ENCODE data around the gene SORCS1.

SORCS1 gene

DNA sequence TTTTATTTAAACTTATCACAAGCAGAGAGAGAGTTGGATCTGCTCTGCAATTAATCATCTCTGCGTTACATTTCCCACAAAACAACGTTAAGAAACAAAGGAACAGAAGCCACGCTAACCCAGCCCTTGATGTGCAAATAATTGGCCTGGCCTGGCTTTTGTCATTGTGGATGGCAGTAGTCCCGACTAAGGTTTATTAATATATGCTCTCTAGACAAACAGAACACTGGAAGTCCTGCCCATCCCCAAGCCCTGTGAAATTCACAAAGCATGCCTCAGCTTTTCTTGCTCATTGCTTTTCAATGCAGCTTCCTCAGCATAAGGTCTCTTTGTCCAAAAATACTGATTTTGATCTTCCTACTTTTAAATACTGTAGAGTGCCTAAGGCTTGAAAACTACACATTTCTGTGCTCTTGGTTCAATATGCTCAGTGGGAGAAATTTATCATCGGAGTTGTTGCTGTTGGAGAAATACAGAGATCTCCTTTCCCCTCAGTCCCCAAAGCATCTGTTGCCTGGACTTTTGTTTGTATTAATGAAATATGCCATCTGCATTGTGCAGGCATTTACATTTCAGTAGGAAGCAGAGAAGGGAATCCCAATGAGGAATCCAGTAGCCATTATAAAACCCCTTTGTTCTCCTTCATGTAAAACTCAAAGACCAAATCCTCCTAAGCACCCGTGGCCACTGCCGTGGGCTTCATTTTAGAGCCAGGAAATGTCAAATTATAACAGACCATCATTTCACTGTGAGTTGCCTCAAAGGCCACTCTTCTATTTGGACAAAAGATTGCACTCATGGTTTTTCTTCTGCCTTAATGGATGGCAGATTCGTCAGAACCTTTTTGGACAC lies 61.1 kb downstream of the SORCS1 start:
- no peak for DNase-seq

DNA sequence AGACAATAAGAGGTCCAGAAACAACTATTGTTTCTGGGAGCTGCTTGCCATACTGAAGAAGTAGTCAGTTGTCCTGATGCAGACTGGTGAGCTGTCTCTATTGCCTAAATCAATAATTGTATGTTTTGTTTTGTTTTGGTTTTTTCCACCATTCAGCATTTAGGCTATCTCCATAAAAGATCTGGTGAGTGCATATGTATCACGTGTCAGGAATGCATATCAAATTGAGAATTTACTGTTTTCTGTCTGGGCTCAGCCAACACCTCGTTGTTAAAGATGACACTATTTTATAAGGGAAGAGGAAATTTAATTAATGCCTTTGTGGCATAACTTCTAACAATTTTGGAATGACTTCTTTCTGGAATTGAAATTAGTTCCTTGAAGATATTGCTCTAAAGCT lies 66.2 kb downstream of the SORCS1 start:
- no peak for DNase-seq

DNA sequence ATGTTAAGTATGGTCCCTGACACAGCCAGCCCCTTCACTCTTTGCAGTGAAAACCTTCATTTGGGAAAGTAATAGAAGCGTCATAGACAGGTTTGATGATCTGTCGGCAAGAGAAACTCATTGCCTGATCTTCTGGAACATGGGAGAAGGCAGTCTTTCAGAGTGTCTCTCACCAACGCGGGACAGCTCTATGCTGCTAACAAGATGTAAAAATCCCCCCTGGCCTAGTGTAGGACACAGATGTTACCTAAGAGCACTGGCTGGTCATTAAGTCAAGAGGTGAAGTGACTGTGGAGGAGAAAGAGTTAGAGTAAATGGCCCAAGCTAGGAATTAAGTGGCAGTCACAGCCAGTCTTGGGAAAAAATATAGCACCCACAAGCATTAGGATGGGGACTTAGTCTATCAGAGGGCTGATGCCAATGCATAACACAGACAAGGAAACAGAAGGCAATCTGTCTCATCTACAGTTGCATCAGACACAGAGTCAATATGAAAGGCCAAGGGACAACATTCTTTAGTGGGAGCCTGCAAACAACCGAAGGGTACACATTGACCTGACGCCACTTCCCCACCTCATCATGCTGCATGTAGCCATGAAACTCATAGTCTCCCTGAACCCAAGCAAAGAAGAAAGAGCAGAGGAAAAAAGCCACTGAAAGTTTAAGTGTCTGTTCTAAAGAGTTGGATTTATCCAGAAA lies 69.5 kb downstream of the SORCS1 start:
- no peak for DNase-seq

DNA sequence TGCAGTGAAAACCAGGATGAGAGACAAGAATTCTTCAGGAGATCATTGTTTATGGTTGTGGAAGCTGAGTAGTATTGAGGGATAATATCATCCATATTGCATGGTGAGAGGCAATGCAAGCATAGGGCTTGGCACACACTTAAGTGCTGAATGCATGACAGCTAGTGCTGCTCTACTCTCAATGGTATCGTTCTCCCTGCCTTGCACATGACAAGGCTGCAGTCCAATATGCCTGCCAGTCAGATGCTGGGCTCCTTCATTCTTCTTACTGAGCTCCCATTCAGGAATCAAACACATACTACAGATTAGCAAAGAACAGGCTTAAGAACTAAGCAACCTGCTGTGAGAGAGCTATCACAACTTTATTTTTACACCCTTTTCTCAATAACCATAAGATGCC lies 72.2 kb downstream of the SORCS1 start:
- no peak for DNase-seq

DNA sequence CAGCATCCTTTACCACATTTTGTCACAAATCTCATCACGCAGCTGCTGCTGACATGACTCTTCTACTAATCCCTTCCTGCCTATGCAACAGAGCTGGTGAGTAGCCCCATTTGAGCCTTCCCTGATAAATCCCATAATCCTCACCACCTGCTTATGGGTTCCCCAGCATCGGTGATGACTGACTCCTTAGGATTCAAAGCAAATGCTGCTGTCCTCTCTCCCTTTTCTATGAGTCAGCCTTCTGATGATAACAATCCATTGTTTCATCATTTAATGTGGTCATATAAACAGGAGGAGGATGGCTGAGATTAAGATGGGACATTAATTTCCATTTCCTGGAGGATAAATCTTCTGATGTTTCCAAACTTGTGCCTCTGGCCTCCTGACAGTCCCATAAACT lies 73.4 kb downstream of the SORCS1 start:
- DNase-seq = no peak

DNA sequence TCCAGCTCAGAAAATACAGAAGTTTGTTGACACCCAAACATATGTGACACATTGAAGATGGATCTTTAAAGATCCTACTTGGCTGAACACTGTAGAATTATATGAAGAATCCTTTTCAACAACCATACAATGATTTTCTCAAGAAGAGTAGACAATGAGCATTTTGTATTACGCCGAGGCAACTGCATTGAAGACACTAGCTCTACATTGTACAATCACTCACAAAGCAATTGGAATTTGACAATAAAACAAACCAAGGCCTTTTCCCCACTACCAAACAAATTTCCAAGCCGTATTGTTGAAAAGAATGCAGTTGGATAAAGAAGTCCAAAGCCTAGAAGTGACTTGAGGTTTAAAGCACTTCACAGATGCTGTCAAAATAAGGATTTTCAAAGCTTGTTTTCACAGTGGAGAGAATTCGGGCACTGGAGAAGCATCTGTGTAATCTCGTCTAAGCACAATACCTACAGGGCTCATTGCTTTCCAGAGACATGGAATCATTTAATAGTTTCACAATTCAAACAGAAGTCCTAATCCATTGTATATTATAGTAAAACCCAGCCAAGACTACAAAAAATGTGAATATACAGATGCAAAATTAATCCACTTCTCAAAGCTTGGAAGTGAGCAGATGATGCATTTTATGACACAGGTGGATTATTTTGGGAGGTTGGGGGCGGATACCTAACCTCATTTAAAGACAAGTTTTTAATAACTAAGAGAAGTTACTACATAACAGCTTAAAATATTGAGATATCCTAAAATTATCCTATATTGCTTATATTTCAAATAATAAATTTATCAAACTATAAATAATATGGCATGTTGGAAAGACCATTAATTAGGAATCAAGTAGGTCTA lies 78.6 kb downstream of the SORCS1 start:
- no peak for DNase-seq

DNA sequence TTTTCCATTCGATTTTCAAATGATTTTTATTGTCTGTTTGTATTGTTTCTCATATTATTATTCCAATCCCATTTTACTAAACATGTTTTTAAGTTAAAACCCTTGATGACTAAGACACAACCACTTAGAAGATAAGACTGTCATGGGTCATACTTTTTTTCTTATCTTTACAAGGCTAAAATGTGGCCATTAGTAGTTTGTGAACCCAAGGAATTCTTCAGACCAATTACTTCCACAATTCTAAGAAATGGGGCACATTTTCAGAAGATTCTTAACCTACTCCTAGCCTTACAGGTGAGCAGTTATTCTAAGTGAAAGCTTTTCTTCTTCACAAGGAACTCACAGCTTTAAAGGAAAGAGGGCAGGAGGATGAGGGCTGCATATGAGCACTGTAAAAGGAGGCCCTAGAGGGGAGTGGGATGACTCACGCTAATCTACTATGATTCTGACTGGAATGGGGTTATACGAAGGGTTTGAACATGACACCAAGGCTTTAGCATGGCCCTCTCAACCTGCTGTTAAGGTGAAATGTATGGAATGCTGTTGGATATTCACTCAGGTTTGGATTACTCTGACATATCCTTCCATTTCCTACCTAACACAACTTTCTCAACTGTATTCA lies 81.0 kb downstream of the SORCS1 start:
- DNase-seq = no peak

DNA sequence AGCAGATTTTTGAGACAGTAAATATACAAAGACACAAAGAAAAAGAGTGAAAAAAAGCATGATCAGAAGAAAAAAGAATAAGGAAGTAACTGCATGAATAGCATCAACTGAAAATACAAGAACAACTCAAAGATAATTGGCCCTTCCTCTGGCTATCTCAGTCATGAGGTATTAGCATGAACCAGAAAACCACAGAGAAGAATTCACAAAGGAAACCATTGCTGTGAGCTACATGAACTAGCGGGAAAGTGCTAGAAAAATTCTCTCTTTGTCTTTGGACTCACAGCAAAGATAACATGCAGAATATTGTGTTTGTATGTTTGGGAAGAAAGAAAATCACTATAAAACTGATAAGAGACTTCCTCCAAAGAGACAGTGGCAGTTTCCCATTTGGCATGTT lies 82.9 kb downstream of the SORCS1 start:
- DNase-seq = no peak

DNA sequence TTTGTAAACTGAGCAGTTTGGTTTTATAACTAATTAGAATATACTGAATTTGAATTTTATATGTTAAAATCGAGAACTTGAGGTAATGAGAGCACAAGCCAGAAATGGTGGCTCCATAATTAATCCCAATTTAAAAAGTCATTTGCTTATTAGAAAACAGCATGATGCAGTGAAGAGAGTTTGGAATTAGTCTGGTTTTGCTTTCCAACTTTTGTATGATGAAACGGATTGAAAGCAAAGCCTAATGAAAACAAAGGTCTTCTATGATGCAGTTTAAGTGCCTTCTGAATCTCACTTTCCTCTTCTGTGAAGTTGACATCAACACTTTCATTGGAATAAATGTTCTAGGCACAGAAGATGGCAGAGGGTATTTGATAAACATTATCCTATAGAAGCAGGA lies 89.4 kb downstream of the SORCS1 start:
- no peak for DNase-seq

DNA sequence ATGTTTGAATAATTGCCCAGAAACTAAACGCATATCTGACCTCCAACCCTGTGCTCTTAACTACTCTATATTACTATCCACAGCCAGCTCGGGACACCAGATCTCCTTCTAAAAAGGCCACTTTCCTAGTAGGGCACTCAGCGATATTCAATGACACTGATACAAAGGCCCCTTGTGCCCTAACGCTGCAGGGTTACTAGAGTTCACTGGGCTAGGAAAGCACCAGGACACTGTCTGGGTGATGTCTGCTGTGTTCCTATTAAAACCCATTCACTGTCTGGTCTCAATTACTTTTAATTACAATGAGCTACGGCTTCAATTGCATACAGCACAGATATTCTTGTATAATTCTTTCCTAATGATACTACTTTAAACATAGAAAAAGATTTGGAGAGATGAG lies 91.7 kb downstream of the SORCS1 start:
- no peak for DNase-seq

DNA sequence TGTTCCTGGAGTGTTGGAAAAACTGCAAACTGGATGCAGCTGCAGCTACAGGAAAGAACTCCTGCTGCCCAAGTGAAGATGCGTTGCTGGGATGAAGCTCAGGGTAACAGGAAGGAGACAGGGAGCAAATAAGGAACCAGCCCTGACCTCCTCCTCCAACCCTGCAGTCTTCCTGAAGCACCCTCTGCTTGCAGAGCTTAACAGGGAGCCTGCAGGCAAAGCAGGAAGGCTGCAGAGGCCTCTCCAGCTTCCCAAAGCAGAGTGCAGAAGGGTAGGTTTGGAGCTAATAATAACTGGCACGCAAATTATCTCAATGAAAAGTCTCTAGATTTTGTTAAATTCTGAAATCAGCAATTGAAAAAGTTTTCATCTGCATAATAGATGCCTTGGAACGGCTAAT lies 92.5 kb downstream of the SORCS1 start:
- no peak for DNase-seq

DNA sequence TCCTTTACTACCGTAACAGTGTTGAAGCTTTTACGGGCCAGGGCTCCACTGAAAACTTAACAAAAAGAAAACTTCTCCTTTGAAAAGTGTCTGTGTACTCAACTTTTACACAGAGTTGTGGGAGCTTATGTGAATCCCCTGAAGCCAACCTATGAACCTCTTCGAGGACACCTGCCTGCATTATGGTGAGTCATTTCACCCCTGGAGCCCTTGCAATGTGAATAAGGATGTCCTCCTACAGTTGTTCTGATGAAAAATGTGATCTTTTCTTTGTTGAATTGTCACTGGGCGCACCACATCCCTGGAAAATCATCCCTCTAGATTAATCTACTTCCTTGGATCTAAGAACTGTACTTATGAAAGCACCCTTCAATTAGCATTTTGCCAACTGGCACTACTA lies 93.2 kb downstream of the SORCS1 start:
- DNase-seq = no peak

DNA sequence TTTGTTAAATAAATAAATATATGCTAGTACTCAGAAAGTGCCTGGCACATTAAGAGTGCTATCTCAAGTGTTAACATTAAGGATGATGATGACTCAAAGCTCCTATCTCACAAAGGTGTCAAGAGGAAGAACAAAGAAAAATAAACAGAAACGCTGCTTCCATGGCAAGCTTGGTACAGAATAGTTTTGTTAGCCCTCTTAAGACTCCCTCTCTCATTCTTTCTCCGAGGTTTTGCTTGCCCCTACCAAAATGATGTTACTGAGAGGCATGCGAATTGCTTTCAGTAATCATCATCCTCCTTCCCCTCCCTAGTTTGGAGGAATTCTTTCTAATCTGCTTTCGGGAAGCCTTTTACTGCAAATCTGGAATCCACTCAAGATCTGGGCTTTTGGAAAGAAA lies 96.7 kb downstream of the SORCS1 start:
- DNase-seq = no peak

DNA sequence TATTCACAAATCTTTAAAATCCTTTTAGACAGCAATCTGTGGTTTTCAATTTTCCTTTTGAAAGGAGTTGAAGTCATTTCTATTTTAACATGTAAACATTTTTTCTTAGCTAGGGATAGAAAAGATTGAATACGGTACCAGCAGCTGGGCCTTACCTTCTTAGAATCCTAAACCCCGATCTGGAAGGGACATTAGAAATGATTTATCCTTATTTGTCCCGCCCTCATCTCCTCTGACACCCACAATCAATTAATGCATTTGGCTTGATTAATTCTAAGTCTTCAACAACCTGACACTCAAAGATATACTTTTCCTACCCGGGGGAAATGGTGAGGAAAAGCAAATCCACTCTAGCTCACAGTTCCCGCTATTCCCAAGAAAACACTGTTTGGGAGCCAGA lies 100.4 kb downstream of the SORCS1 start:
- no peak for DNase-seq

DNA sequence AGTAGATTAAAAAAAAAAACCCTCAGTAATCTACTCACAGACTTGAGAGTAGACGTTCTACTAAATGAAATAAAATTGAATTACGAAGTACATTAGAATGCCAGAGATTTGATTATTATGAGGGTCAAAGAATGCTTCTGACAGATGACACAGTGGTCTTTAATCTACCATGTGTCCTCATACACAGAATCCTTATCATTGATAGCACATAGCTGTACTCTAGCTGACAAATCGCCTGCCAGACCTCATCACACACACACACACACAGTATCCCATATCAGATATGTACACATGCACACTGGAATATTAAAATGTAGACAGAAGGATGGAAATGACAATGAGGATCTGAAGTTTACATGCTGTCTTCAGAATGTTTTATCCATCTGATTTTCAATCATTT lies 104.6 kb downstream of the SORCS1 start:
- no peak for DNase-seq

DNA sequence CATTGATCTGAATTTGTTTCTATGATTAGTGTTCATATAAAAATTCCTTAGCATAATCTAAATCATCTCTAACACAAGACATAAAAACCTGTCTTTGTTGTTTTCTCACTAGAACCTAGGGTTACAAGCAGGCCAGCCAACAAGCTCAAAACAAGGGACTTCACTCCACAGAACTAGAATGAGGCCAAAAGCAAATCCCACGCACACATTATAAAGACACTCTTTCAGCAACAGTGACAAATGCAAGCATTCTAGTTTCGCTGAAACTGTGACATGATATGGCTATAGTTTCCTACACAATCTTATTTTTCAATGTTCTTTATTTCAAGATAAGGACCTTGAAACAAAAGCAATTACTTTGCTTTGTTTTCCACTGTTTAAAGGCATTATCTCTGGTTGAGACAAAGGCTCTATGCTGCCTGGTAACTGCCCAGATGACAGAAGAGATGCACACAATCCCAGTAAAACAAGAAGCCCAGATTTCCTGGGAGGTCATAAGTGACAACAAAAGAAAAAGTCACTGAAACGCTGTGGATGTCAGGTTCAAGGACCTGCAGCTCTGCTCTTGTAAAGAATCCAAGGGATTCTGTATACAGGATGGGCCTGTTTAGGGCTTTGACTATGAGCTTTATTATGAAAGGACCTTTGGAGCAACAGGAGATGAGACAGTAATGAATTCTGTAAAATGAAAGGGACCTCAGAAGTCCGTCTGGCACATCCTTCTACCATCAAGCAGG lies 105.3 kb downstream of the SORCS1 start:
- DNase-seq = no peak

DNA sequence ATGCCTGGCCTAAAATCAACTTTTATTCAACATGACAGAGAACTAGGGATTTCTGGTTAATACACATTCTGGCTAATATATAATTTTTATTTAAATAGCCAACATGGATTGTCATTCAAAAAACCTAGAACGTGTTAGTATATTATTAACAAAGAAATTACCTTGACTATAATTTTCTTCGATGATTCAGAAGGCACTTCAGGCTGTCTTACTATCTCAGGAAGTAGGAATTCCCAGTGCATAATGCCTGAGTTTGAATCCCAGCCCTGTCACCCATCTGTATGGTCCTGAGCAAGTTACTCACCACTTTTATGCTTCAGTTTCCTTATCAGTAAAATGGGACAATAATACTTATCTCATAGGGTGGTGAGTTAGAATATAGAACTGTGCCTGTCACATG lies 106.2 kb downstream of the SORCS1 start:
- DNase-seq = no peak

DNA sequence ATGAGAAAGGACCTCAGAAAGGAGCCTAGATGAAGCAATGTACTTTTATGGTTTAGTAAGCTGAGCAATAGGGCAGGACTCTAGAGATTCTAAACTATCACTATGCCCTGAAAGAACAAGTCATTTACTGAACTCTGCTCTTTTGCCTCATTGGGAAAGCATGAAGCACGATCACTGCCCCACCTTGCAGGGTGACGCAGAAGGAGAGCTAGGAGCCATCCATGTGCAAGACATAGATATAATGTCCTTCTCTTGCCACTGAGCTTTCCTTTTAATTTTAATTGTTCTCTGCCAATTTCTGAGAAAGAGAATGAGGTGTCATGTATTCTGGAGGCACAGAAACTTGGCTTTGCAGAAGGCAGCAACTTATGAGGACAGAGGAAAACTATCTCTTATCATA lies 108.3 kb downstream of the SORCS1 start:
- DNase-seq = no peak

DNA sequence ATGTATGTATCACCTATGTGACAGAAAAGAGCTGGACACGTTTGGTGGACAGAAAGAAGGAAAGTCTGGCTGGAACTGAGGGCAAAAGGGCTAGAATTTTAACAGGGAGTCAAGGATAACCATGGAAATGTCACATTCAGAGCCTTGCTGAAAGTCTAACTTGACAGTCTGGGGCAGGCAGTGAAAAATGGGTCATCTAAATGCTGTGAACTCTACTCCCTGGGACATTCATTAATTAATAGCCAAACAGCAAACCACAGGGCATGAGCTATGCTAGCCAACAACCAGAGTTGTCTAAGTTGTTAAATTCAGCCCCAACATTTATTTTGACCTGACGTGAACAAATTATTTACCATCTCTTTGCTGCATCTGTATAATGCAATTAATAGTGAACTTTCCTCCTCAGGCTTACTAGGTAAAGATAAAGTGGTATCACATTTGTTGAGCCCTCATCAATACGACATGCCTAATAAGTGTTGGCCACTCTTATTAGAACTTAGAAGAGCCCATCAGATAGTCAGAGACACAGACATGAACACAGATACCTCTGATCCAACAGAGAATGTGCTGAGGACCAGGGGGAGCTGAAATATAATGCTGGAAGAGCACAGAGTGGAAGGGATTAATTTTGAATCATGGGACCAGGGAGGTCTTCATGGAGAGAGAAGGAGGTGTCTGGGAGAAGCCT lies 109.9 kb downstream of the SORCS1 start:
- no peak for DNase-seq

DNA sequence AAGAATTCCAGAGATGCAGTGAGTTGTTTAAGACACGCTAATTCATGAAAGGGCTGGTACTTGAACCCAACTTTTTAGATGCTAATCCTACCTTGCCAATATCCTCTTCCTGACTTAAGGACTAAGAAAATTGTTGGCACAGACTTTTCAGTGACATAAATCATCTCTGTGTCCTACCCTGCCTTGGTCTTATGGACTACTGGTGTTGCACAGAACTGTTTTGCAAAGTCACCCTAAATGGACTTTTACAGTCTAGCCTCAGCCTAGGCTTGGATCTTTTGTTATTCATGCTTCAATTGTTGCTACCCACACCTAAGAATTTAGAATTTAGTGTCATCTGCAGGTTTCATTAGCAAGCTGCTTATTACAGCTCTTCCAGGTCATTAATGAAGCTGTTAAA lies 112.7 kb downstream of the SORCS1 start:
- no peak for DNase-seq

DNA sequence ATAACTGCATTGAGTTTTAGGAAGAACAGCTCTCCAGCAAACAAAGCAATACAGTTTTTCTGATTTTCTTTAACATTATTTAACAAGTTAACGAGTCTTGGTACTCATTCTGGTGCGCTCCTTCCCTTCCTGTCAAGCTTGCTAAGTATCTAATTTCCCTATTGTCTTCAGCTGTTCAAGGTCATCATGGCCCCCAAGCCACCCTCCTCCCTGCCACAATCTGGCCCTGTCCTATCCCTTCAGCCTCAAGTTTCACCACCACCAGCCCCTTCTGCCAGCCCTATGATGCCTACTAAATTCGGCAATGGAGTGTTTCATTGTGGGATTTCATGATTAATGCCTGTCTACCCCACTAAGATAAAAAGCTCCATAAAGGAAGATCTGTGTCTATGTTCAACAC lies 121.0 kb downstream of the SORCS1 start:
- no peak for DNase-seq
